B cell (primary cell): ENCODE measurements around the gene ACP6.

ENCODE experiments used
- EZH2 ChIP-seq: IDR thresholded peaks from 2 replicates; pipeline ENCODE4 v1.6.1; 2012; ENCODE audit warnings: borderline replicate concordance, low read depth, mild to moderate bottlenecking, moderate library complexity, low read length; ENCODE audit not compliant: insufficient read depth, poor library complexity, severe bottlenecking
- TF ChIP-seq, protein P1 (sequence below): fragments of 200-600 bp; IDR thresholded peaks from one replicate; pipeline ENCODE4 v1.8.0; 2022; ENCODE audit warnings: antibody characterized with exemption, mild to moderate bottlenecking

DNA sequence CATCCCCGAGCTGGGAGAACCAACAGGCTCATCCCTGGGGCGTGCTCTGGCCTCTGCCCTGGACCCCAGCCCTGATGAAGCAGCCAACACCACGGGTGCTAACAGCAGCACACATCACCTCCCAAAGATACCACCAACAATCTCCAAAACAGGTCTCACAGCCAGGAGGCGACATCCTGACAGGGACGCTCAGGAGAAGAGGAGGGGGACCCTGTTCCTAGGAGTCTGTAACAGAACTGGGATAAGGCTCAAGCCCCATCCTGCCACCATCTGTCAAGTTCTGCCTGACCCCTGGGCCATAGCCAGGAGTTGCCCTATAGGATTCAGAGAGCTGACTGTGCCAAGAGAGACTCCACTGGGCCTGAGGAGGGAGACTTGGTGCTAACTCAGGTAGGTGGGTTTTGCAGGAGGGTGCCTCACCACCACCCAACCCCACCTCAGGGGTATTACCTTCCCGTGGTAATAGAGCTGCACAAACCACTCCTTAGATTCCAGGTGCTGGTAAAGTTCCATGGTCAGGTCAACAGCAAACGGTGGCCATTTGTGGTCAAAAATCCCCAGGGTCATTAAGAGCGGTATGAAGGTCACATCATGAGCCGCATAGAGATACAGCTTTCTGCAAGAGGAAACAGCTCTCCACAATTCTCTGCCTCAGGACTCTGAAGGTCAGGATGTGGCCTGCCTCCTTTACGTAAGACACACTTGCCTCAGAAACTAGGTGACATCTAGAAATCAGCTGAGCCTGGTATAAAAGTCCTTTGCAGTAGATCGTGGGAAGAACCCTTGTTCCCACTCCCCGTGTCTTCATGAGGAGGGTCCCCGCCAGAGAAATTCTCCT, 22.3 kb downstream of the ACP6 start:
- TF ChIP-seq, protein P1, sequence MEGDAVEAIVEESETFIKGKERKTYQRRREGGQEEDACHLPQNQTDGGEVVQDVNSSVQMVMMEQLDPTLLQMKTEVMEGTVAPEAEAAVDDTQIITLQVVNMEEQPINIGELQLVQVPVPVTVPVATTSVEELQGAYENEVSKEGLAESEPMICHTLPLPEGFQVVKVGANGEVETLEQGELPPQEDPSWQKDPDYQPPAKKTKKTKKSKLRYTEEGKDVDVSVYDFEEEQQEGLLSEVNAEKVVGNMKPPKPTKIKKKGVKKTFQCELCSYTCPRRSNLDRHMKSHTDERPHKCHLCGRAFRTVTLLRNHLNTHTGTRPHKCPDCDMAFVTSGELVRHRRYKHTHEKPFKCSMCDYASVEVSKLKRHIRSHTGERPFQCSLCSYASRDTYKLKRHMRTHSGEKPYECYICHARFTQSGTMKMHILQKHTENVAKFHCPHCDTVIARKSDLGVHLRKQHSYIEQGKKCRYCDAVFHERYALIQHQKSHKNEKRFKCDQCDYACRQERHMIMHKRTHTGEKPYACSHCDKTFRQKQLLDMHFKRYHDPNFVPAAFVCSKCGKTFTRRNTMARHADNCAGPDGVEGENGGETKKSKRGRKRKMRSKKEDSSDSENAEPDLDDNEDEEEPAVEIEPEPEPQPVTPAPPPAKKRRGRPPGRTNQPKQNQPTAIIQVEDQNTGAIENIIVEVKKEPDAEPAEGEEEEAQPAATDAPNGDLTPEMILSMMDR, result no peak
- no peak for TF ChIP-seq EZH2
